ENCODE data around the gene FMNL1. TPM values are rescaled to one million over a fixed set of nuclear protein-coding genes. Genes with fewer than 3 reads are reported as not detected.

Gene FMNL1
- total RNA-seq, 2 experiments from 2014 or later = 228 to 242 TPM

GRCh38 chr17:45223539-45224528 lies 2.1 kb downstream of the FMNL1 start:
- peaks cover 49% of the 10 kb centered on the region for H3K36me3 Mint-ChIP-seq (ENCODE audit: low read depth)
- H3K4me1 Mint-ChIP-seq (ENCODE audit: low read depth) = peaks cover 56% of the 10 kb centered on the region
- intact Hi-C loops (cut with micrococcal nuclease) = loop anchor here (1.0 to 10.0 kb wide), 5 partner anchors 23 to 1009 kb away; partner anchors contain the start of genes DCAKD, HEXIM1, SPATA32 and UBTF
- H3K27me3 Mint-ChIP-seq (ENCODE audit: low read depth) = no peaks in the 10 kb centered on the region
- peak overlapping the region; percentile 100 for H3K27ac Mint-ChIP-seq
- H3K4me3 Mint-ChIP-seq = peak overlapping the region; percentile 100
- CTCF ChIA-PET = interaction anchor here (1.2 to 15.6 kb wide), 4 partner anchors 9 to 74 kb away, joined by 3 to 412 read pairs (median 14); no protein-coding TSS in a partner anchor
- DNase-seq = peak; percentile 88
- no peaks in the 10 kb centered on the region for H3K9me3 Mint-ChIP-seq

- intact Hi-C loops (cut with micrococcal nuclease) = loop anchor here (2.0 to 10.0 kb wide), 4 partner anchors 38 to 1010 kb away; partner anchors contain the start of genes DCAKD, SPATA32 and UBTF
- Mint-ChIP-seq H3K27me3 (ENCODE audit: low read depth) (no peaks in the 10 kb centered on the region), H3K9me3 (no peaks in the 10 kb centered on the region), H3K4me1 (ENCODE audit: low read depth) (peaks cover 57% of the 10 kb centered on the region), H3K36me3 (ENCODE audit: low read depth) (peaks cover 45% of the 10 kb centered on the region), H3K4me3 (peak overlapping the region; percentile 100), H3K27ac (peak overlapping the region; percentile 100)
- peak; percentile 68 for DNase-seq
- CTCF ChIA-PET = interaction anchor here (0.8 to 15.6 kb wide), 3 partner anchors 8 to 91 kb away, joined by 3 to 412 read pairs (median 24); no protein-coding TSS in a partner anchor
Observed at GRCh38 chr17:45224671-45225050, 3.0 kb downstream of the FMNL1 start.

DNA sequence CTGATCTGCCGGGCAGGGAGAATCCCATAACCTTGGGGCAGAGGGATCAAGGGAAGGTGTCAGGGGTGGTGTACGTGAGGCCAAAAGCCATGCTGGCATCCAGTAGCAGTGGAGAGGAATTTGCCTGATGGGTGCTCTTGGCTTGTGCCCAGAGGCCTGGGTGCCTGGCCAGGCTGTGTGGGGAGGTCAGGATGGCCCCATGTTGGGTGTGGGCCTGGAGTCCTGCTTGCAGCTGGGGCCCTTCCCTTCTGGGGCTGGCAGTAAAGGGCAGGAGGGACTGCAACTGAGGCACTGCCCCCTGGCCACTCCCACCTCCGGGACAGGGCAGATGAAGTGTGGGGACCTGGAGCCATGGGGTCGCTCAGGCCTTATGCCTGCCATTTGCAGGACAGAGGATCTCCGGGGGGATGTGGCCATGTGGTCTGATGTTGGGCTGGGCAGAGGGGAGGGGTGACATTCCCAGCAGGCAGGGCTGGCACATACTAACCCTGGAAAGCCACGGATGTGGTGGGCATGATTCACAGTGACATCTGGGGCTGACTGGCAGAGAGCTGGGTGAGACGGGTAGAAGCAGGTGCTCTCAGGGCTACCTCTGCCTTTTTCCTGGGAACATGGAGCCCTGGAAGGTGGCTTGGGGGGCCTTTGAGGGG lies 3.5 kb downstream of the FMNL1 start:
- Mint-ChIP-seq H3K27ac (peak overlapping the region; percentile 100), H3K9me3 (no peaks in the 10 kb centered on the region), H3K4me1 (ENCODE audit: low read depth) (peaks cover 57% of the 10 kb centered on the region), H3K36me3 (ENCODE audit: low read depth) (peaks cover 40% of the 10 kb centered on the region), H3K27me3 (ENCODE audit: low read depth) (no peaks in the 10 kb centered on the region), H3K4me3 (peak overlapping the region; percentile 100)
- DNase-seq = peak; percentile 77
- CTCF ChIA-PET = interaction anchor here (0.8 to 15.6 kb wide), 10 partner anchors 8 to 90 kb away, joined by 3 to 412 read pairs (median 4); partner anchors contain the start of gene ACBD4
- intact Hi-C loops (cut with micrococcal nuclease) = loop anchor here (2.0 to 10.0 kb wide), 4 partner anchors 38 to 1010 kb away; partner anchors contain the start of genes DCAKD, SPATA32 and UBTF

- intact Hi-C loops (cut with micrococcal nuclease) = loop anchor here (1.0 to 10.0 kb wide), 7 partner anchors 9 to 1011 kb away; partner anchors contain the start of genes DCAKD, HEXIM2, SPATA32 and UBTF
- H3K36me3 Mint-ChIP-seq (ENCODE audit: low read depth) = peaks cover 32% of the 10 kb centered on the region
- CTCF ChIA-PET = interaction anchor here (0.8 to 15.6 kb wide), 10 partner anchors 7 to 91 kb away, joined by 3 to 412 read pairs (median 4); partner anchors contain the start of gene ACBD4
- peak; percentile 99 for DNase-seq
- no peaks in the 10 kb centered on the region for H3K9me3 Mint-ChIP-seq
- H3K27me3 Mint-ChIP-seq (ENCODE audit: low read depth) = no peaks in the 10 kb centered on the region
- peak overlapping the region; percentile 100 for H3K4me3 Mint-ChIP-seq
- peaks cover 59% of the 10 kb centered on the region for H3K4me1 Mint-ChIP-seq (ENCODE audit: low read depth)
- peak overlapping the region; percentile 100 for H3K27ac Mint-ChIP-seq
Observed at GRCh38 chr17:45225964-45226530, 4.4 kb downstream of the FMNL1 start.

GRCh38 chr17:45226576-45226975 lies 4.9 kb downstream of the FMNL1 start:
- Mint-ChIP-seq H3K4me1 (ENCODE audit: low read depth) (peaks cover 63% of the 10 kb centered on the region), H3K27me3 (ENCODE audit: low read depth) (no peaks in the 10 kb centered on the region), H3K27ac (peak overlapping the region; percentile 100), H3K9me3 (no peaks in the 10 kb centered on the region), H3K36me3 (ENCODE audit: low read depth) (peaks cover 33% of the 10 kb centered on the region), H3K4me3 (peak overlapping the region; percentile 100)
- CTCF ChIA-PET = interaction anchor here (0.8 to 15.6 kb wide), 8 partner anchors 6 to 91 kb away, joined by 3 to 412 read pairs (median 6); partner anchors contain the start of gene ACBD4
- DNase-seq = no peak
- intact Hi-C loops (cut with micrococcal nuclease) = loop anchor here (1.0 to 10.0 kb wide), 5 partner anchors 9 to 1012 kb away; partner anchors contain the start of genes HEXIM2 and UBTF

DNA sequence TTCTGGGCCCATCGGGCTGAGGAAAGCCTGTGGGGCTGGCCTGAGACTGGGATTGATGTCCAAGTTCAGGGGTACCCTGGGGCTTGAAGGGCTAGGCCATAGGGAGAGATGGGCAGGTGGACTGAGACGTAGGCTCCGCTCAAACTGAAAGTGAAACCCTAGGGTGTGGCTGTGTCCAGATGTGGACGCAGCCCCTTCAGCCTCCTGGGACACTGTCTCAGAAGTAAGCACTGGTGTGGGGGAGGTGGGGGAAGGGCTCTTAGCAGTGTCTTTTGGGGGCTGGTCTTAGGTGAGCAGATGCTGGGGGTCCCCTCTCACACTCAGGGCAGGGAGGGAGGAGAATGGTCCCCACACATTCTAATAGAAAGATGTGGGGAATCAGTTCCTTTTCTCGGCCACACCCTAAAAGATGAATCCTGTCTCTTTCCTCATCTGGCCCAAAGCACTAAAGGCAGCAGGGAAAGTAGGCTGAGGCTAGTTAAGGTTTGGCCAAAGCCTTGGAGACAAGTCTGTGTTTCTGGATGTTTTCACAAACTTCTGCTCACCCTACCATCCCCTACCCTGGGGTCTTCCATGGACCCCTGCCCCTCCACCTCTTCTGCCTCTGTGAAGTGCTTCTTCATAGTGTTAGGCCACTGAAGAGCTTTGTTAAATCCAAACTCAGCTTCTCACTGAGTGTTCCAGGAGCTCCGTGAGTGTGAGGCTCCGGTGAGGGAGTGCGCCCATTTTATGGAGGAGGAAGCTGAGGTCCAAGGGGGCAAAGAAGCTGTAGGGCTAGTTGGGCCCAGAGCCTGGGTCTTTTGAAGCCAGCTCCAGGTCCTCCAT lies 5.6 kb downstream of the FMNL1 start:
- intact Hi-C loops (cut with micrococcal nuclease) = loop anchor here (5.0 to 10.0 kb wide), 2 partner anchors 255 to 1013 kb away; partner anchors contain the start of gene UBTF
- H3K4me1 Mint-ChIP-seq (ENCODE audit: low read depth) = peaks cover 71% of the 10 kb centered on the region
- H3K36me3 Mint-ChIP-seq (ENCODE audit: low read depth) = peaks cover 36% of the 10 kb centered on the region
- peak overlapping the region; percentile 100 for H3K4me3 Mint-ChIP-seq
- CTCF ChIA-PET = interaction anchor here (0.6 to 15.6 kb wide), 6 partner anchors 6 to 158 kb away, joined by 3 to 412 read pairs (median 14); partner anchors contain the start of gene FMNL1
- DNase-seq = peak; percentile 49
- no peaks in the 10 kb centered on the region for H3K9me3 Mint-ChIP-seq
- no peaks in the 10 kb centered on the region for H3K27me3 Mint-ChIP-seq (ENCODE audit: low read depth)
- peak overlapping the region; percentile 100 for H3K27ac Mint-ChIP-seq

DNA sequence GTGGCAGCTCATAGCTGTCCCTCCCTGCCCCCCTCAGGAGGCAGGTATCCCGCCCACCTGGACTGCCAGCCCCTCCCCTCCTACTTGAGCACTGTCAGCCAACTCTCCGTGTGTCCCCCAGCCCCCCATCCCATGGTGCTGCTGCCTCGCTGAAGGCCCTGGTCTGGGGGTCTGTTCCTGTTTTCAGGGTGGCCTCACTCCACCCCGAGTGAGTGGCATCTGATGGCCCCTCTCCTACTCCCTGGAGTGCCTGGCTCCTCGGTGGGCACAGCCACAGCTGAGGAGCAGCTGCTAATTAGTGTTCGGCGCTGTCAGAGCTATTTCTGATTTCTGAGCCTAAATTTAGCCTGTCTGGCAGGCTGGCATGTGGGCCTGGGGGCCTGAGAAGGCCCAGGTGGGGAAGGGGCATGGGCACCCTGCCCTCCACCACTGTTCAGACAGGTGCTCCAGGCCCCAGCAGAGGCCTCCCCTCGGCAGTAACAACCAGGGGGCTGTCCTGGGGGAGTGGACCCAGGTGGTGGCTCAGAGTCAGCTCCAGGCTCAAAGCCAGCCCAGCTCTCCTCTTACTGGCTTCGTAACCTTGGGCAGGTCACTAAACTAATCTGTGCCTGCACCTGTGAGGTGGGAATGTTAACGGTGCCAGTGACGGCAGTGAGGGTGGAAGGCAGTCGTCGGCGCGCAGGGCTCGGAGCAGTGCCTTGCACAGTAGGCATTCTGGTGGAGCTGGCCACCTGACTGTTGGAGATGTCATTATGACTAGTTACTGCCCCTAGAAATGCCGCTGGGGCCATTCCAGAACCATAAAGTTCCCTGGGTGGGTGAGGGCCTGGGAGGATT lies 6.5 kb downstream of the FMNL1 start:
- Mint-ChIP-seq H3K9me3 (no peaks in the 10 kb centered on the region), H3K4me3 (peak overlapping the region; percentile 100), H3K27ac (peak overlapping the region; percentile 100), H3K36me3 (ENCODE audit: low read depth) (peaks cover 32% of the 10 kb centered on the region), H3K27me3 (ENCODE audit: low read depth) (no peaks in the 10 kb centered on the region), H3K4me1 (ENCODE audit: low read depth) (peaks cover 78% of the 10 kb centered on the region)
- DNase-seq = peak; percentile 69
- intact Hi-C loops (cut with micrococcal nuclease) = loop anchor here (5.0 to 10.0 kb wide), 2 partner anchors 256 to 1013 kb away; partner anchors contain the start of gene UBTF
- CTCF ChIA-PET = interaction anchor here (0.6 to 15.6 kb wide), 9 partner anchors 5 to 157 kb away, joined by 3 to 412 read pairs (median 4); partner anchors contain the start of genes ACBD4 and FMNL1

DNA sequence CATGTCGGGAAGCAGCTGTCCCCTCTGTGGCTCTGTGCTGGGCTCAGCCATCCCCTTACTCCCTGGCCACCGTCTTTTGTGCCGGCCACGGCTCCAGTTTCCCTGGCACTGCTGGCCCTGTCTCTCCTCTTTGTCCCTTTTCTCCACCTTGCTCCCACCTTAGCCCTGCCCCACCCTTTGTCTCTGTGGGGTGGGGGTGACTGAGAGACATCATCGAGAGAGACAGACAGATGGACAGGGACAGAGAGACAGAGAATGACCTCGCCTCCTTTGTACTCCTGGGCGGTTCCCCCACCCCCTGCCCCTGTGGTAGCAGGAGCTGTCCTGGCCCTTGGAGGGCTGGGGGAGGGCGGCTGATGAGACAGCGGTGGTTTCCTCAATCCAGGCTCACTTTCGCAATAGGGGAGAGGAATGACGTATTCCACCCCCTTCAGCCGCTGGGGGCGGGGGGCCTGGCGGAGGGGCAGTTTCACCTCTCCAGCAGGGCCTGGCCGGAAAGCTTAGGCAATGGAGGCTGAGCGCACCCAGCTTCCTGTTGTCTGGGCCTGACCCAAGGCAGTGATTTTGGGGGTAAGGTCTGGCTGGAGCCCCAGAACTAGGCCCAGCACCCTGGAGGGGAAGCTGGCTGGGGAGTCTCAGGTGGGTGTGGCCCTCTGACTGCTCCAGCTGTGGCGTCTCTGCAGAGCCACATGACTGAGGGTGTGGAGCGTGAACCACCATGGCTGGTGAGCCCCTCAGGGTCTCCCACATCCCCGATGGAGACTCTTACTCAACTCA lies 7.3 kb downstream of the FMNL1 start:
- intact Hi-C loops (cut with micrococcal nuclease) = loop anchor here (1.0 to 10.0 kb wide), 3 partner anchors 18 to 1014 kb away; partner anchors contain the start of gene UBTF
- peaks cover 31% of the 10 kb centered on the region for H3K36me3 Mint-ChIP-seq (ENCODE audit: low read depth)
- no peaks in the 10 kb centered on the region for H3K27me3 Mint-ChIP-seq (ENCODE audit: low read depth)

DNA sequence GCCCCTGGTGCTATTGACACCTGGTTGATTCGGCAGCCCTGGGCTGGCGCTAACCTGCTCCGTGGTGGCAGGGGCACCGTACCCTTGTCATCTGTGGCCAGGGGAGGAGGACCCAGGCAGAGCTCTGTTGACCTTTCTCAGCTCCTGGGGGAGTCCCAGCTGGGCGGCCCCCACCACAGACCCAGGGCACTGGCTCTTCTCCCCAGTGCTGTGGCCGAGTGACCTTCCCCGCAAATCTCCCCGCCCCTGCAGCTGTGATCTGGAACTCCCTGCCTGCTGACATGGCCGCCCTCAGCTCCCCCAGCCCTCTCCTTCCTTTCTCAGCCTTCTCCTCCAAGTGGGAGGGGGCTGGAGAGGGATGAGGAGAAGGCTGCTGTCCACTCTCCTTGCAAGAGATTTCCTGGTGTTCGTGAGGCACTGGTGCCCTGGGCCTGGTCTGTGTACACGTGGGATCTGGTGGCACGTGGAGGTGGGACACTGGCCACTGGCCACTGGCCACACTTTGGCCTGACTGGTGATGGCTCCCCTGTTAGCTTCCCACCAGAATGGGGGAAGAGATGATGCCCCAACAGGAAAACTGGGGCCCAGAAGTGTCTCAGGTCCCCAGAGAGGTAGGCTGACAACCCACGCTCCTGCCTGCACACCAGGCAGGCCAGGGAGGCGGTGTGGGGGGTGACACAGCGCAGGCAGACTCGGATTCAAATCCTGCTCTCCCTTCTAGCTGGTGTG lies 8.2 kb downstream of the FMNL1 start:
- intact Hi-C loops (cut with micrococcal nuclease) = loop anchor here (1.0 to 10.0 kb wide), 3 partner anchors 17 to 1015 kb away; partner anchors contain the start of gene UBTF
- H3K36me3 Mint-ChIP-seq (ENCODE audit: low read depth) = peaks cover 29% of the 10 kb centered on the region
- H3K4me1 Mint-ChIP-seq (ENCODE audit: low read depth) = peaks cover 88% of the 10 kb centered on the region
- CTCF ChIA-PET = interaction anchor here (0.8 to 11.9 kb wide), 10 partner anchors 9 to 199 kb away, joined by 3 to 412 read pairs (median 6); partner anchors contain the start of genes ACBD4 and FMNL1
- no peaks in the 10 kb centered on the region for H3K9me3 Mint-ChIP-seq
- peak; percentile 62 for DNase-seq
- H3K27me3 Mint-ChIP-seq (ENCODE audit: low read depth) = no peaks in the 10 kb centered on the region
- peak overlapping the region; percentile 100 for H3K27ac Mint-ChIP-seq
- peak overlapping the region; percentile 100 for H3K4me3 Mint-ChIP-seq

More for the DNA sequence above, 7.3 kb downstream of the FMNL1 start:
- Mint-ChIP-seq H3K4me3 (peak overlapping the region; percentile 100), H3K4me1 (ENCODE audit: low read depth) (peaks cover 82% of the 10 kb centered on the region), H3K9me3 (no peaks in the 10 kb centered on the region), H3K27ac (peak overlapping the region; percentile 100)
- peak; percentile 96 for DNase-seq
- CTCF ChIA-PET = interaction anchor here (0.6 to 15.6 kb wide), 9 partner anchors 4 to 180 kb away, joined by 3 to 412 read pairs (median 4); partner anchors contain the start of genes ACBD4 and FMNL1

Data from activated naive CD4-positive, alpha-beta T cell treated with anti-CD3 and anti-CD28 coated beads for 36 hours (primary cell).